IPS-20b (cell line): Measurements from ENCODE around the gene SFRP2.

Source experiments
- H3K27ac ChIP-seq: one replicate; pipeline ENCODE4 v1.5.1; 2013; ENCODE audit warnings: low read length
- H3K27me3 ChIP-seq: 2 replicates; pipeline ENCODE4 v1.6.1; 2013; ENCODE audit warnings: mild to moderate bottlenecking, low read length, inconsistent platforms; ENCODE audit not compliant: insufficient read depth
- H3K36me3 ChIP-seq: 2 replicates; pipeline ENCODE4 v1.6.1; 2013; ENCODE audit warnings: low read depth, mild to moderate bottlenecking, inconsistent platforms, low read length, moderate library complexity; ENCODE audit not compliant: insufficient read depth
- H3K4me1 ChIP-seq: 2 replicates; pipeline ENCODE4 v1.6.1; 2013; ENCODE audit warnings: mild to moderate bottlenecking, control low read depth, inconsistent platforms, low read length, moderate library complexity; ENCODE audit not compliant: insufficient read depth
- H3K4me3 ChIP-seq: 2 replicates; pipeline ENCODE4 v1.5.1; 2013; ENCODE audit warnings: mild to moderate bottlenecking, low read length, inconsistent platforms
- H3K9ac ChIP-seq: 2 replicates; pipeline ENCODE4 v1.6.1; 2013; ENCODE audit warnings: low read depth, mild to moderate bottlenecking, inconsistent platforms, low read length, moderate library complexity
- H3K9me3 ChIP-seq: 2 replicates; pipeline ENCODE4 v1.6.1; 2013; ENCODE audit warnings: mild to moderate bottlenecking, low read depth, low read length, inconsistent platforms; ENCODE audit not compliant: insufficient read depth

Gene SFRP2, protein sequence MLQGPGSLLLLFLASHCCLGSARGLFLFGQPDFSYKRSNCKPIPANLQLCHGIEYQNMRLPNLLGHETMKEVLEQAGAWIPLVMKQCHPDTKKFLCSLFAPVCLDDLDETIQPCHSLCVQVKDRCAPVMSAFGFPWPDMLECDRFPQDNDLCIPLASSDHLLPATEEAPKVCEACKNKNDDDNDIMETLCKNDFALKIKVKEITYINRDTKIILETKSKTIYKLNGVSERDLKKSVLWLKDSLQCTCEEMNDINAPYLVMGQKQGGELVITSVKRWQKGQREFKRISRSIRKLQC

DNA sequence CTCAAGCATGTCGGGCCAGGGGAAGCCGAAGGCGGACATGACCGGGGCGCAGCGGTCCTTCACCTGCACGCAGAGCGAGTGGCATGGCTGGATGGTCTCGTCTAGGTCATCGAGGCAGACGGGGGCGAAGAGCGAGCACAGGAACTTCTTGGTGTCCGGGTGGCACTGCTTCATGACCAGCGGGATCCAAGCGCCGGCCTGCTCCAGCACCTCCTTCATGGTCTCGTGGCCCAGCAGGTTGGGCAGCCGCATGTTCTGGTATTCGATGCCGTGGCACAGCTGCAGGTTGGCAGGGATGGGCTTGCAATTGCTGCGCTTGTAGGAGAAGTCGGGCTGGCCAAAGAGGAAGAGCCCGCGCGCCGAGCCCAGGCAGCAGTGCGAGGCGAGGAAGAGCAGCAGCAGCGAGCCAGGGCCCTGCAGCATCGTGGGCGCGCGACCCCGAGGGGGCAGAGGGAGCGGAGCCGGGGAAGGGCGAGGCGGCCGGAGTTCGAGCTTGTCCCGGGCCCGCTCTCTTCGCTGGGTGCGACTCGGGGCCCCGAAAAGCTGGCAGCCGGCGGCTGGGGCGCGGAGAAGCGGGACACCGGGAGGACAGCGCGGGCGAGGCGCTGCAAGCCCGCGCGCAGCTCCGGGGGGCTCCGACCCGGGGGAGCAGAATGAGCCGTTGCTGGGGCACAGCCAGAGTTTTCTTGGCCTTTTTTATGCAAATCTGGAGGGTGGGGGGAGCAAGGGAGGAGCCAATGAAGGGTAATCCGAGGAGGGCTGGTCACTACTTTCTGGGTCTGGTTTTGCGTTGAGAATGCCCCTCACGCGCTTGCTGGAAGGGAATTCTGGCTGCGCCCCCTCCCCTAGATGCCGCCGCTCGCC, at the start of gene SFRP2:
Gene SFRP2, minus strand, starts transcription at position 671 of the 864 bp plus-strand sequence. Its CDS starts 248 bp downstream, at position 423.
- H3K4me3 ChIP-seq: peak within 1 kb of the TSS; percentile 84

DNA sequence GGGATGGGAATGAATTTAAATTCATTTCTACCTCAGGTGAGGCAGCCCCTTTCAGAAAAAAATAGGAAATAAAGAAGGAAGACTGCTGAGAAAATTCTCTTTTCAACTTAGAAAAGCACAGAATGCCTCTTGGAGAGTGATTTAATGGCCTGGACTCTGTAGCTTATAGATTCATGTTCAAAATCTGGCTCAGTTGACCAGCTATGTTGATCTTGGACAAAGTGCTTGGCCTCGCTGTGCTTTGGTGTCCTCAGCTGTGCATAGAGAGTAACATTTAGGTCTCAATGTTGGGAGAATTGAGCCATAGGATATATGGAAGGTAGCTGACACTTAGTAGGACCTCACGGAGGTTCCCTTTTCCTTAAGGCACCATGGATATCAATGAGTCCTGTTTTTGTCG, 49.7 kb upstream of the SFRP2 start:
- no peaks in the 10 kb centered on the region for H3K36me3 ChIP-seq
- no peak overlapping the region for H3K9ac ChIP-seq
- H3K4me1 ChIP-seq: no peaks in the 10 kb centered on the region
- H3K27ac ChIP-seq: no peak overlapping the region
- no peak overlapping the region for H3K4me3 ChIP-seq
- H3K27me3 ChIP-seq: no peaks in the 10 kb centered on the region
- no peaks in the 10 kb centered on the region for H3K9me3 ChIP-seq

More for the DNA sequence above, at the start of gene SFRP2:
- Histone ChIP-seq H3K9ac (peak within 1 kb of the TSS; percentile 97), H3K27me3 (peaks cover 22% of the 10 kb centered on the region), H3K9me3 (no peaks in the 10 kb centered on the region), H3K27ac (peak within 1 kb of the TSS; percentile 95), H3K36me3 (peaks cover 36% of the 10 kb centered on the region), H3K4me1 (peaks cover 22% of the 10 kb centered on the region)

DNA sequence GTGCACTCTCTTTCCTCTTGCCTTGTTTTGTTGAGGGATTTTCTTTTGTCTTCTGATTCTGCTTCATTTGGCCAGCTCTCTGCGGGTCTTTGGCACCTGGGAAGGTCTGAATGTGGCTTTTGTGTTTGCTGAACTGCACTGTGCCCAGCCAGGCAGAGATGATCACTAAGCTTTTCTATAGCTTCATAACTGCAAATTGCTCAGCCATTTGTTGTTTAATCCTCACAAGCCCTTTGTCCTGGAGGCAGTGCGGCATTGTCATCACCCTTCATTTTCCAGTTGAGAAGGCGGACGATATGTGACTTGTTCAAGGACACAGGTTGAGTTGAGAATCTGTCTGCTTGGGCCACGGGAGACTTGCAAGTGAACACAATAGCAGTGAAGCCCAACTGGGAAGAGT, 46.0 kb upstream of the SFRP2 start:
- H3K9me3 ChIP-seq: no peaks in the 10 kb centered on the region
- H3K9ac ChIP-seq: no peak overlapping the region
- H3K36me3 ChIP-seq: no peaks in the 10 kb centered on the region
- H3K4me1 ChIP-seq: no peaks in the 10 kb centered on the region
- H3K27me3 ChIP-seq: no peaks in the 10 kb centered on the region
- no peak overlapping the region for H3K4me3 ChIP-seq
- no peak overlapping the region for H3K27ac ChIP-seq

DNA sequence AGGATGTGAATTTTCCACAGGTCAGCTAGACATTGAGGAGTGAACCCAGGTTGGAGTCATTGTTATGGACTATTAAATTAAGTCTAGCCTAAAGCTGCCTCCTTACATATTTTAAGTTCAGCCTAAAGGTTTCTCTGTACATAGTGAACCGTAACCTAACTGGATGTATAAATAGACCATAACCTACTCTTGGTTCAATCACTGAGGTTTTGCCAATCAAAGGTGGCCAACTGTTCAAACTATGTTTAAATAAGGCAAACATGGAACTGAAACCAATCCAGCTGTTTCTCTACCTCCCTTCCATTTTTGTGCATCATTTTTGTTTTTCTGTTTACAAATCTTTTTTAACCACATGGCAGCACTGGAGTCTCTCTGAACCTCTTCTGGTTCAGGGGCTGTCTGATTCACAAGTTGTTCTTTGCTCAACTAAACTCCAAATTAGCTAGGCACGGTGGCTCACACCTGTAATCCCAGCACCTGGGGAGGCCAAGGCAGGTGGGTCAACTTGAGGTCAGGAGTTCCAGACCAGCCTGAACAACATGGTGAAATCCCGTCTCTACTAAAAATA, 43.9 kb upstream of the SFRP2 start:
- H3K36me3 ChIP-seq: no peaks in the 10 kb centered on the region
- H3K9me3 ChIP-seq: no peaks in the 10 kb centered on the region
- no peaks in the 10 kb centered on the region for H3K4me1 ChIP-seq
- H3K27me3 ChIP-seq: no peaks in the 10 kb centered on the region
- H3K9ac ChIP-seq: no peak overlapping the region
- no peak overlapping the region for H3K4me3 ChIP-seq
- H3K27ac ChIP-seq: no peak overlapping the region

- H3K4me3 ChIP-seq: no peak overlapping the region
- no peaks in the 10 kb centered on the region for H3K9me3 ChIP-seq
- H3K27me3 ChIP-seq: no peaks in the 10 kb centered on the region
- H3K9ac ChIP-seq: no peak overlapping the region
- H3K27ac ChIP-seq: no peak overlapping the region
- H3K36me3 ChIP-seq: no peaks in the 10 kb centered on the region
- no peaks in the 10 kb centered on the region for H3K4me1 ChIP-seq
These were observed 43.2 kb upstream of the SFRP2 start for GRCh38 chr4:153832054-153832453.

GRCh38 chr4:153831245-153831644, 42.4 kb upstream of the SFRP2 start:
- Histone ChIP-seq H3K9me3 (no peaks in the 10 kb centered on the region), H3K4me3 (no peak overlapping the region), H3K9ac (no peak overlapping the region), H3K36me3 (no peaks in the 10 kb centered on the region), H3K27ac (no peak overlapping the region), H3K27me3 (no peaks in the 10 kb centered on the region), H3K4me1 (no peaks in the 10 kb centered on the region)

- Histone ChIP-seq H3K27me3 (no peaks in the 10 kb centered on the region), H3K4me3 (no peak overlapping the region)
These were observed 36.8 kb upstream of the SFRP2 start for GRCh38 chr4:153825691-153826090.

DNA sequence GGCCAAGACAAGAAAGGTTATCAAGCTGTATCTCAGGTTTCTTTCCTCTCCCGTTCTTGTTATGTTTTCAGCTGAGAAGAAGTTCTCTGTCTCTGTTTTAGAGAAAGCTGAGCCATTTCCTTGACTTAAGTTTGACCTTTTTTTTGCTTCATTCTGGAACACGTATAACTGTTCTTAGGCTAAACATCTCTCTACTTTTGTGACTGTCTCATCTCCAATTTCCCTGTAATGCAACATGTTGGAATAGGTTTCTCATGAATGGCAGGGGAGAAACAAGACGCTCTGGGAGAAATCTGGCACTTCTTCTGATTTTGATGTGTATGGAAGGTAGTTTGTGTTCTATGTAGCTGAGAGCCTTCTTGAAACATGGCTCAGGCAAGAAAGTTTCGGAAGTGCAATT, 36.2 kb upstream of the SFRP2 start:
- H3K9ac ChIP-seq: no peak overlapping the region

More at GRCh38 chr4:153825691-153826090, 36.8 kb upstream of the SFRP2 start:
- Histone ChIP-seq H3K9ac (no peak overlapping the region), H3K4me1 (no peaks in the 10 kb centered on the region), H3K27ac (no peak overlapping the region), H3K9me3 (no peaks in the 10 kb centered on the region), H3K36me3 (no peaks in the 10 kb centered on the region)

GRCh38 chr4:153824501-153824900, 35.6 kb upstream of the SFRP2 start:
- Histone ChIP-seq H3K4me1 (no peaks in the 10 kb centered on the region), H3K27ac (no peak overlapping the region), H3K9me3 (no peaks in the 10 kb centered on the region), H3K4me3 (no peak overlapping the region), H3K27me3 (no peaks in the 10 kb centered on the region), H3K9ac (no peak overlapping the region), H3K36me3 (no peaks in the 10 kb centered on the region)

More for the DNA sequence above, 36.2 kb upstream of the SFRP2 start:
- no peaks in the 10 kb centered on the region for H3K4me1 ChIP-seq
- H3K27me3 ChIP-seq: no peaks in the 10 kb centered on the region
- no peaks in the 10 kb centered on the region for H3K9me3 ChIP-seq
- no peak overlapping the region for H3K27ac ChIP-seq
- H3K4me3 ChIP-seq: no peak overlapping the region
- H3K36me3 ChIP-seq: no peaks in the 10 kb centered on the region

DNA sequence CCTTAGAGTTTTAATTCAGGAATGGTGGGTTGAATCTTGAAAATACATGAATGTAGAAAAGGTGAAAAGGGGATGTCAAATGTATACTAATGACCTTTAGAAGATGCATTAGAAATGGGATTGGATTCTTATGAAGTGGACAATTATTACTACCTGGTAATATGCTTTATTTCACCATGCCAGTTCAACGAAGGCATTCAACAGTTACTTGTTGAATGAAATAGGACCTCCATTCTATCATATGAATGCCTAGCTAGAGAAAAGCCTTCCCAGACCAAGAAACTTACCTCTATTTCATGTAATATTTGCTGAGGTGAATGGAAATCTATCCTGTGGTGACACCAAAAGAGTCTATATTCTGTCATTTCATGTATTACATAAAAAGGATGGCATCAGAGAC, 34.6 kb upstream of the SFRP2 start:
- Histone ChIP-seq H3K27me3 (no peaks in the 10 kb centered on the region), H3K27ac (no peak overlapping the region), H3K9ac (no peak overlapping the region), H3K9me3 (no peaks in the 10 kb centered on the region), H3K4me3 (no peak overlapping the region), H3K4me1 (no peaks in the 10 kb centered on the region), H3K36me3 (no peaks in the 10 kb centered on the region)

- H3K9me3 ChIP-seq: no peaks in the 10 kb centered on the region
- H3K27me3 ChIP-seq: no peaks in the 10 kb centered on the region
- no peak overlapping the region for H3K4me3 ChIP-seq
- H3K36me3 ChIP-seq: no peaks in the 10 kb centered on the region
- H3K4me1 ChIP-seq: peaks cover under 1% of the 10 kb centered on the region; the same call in 1 of the 2 replicates
- H3K9ac ChIP-seq: no peak overlapping the region
- H3K27ac ChIP-seq: no peak overlapping the region
These were observed 33.4 kb upstream of the SFRP2 start for GRCh38 chr4:153822316-153822715.
